Measurements from ENCODE around the gene STK16.

Gene STK16

GRCh38 chr2:219214141-219214540 is 31.1 kb upstream of the STK16 start:
- no peak for DNase-seq

GRCh38 chr2:219214786-219215185 is 30.5 kb upstream of the STK16 start:
- no peak for DNase-seq

- DNase-seq, result no peak
Observed at GRCh38 chr2:219215871-219216534, 29.3 kb upstream of the STK16 start.

- DNase-seq, result no peak
Observed at GRCh38 chr2:219216535-219216915, 28.8 kb upstream of the STK16 start.

GRCh38 chr2:219218217-219218731 is 27.0 kb upstream of the STK16 start:
- DNase-seq, result peak; percentile 34

GRCh38 chr2:219218732-219219701 is 26.3 kb upstream of the STK16 start, which contains the start of gene ABCB6:
ABCB6 (minus strand) TSS chr2:219218958; CDS start chr2:219218673, 285 bp downstream.
- DNase-seq, result peak; percentile 90

GRCh38 chr2:219219784-219220532 is 25.3 kb upstream of the STK16 start:
- no peak for DNase-seq

- DNase-seq, result no peak
Observed at GRCh38 chr2:219220652-219221402, 24.5 kb upstream of the STK16 start.

- DNase-seq, result no peak
Observed at GRCh38 chr2:219221957-219222518, 23.2 kb upstream of the STK16 start.

GRCh38 chr2:219223831-219224610 is 21.3 kb upstream of the STK16 start:
- no peak for DNase-seq

GRCh38 chr2:219225350-219225749 is 19.9 kb upstream of the STK16 start:
- DNase-seq, result no peak

GRCh38 chr2:219228041-219228910 is 17.0 kb upstream of the STK16 start:
- DNase-seq, result no peak

GRCh38 chr2:219228911-219229304 is 16.4 kb upstream of the STK16 start:
- peak; percentile 11 for DNase-seq

GRCh38 chr2:219229305-219230058 is 15.8 kb upstream of the STK16 start, which contains the start of the genes ANKZF1 and ATG9A:
ANKZF1 (plus strand) TSS chr2:219229806; CDS start chr2:219230258, 452 bp downstream.
ATG9A (minus strand) TSS chr2:219229636; CDS start chr2:219228024, 1,612 bp downstream.
- DNase-seq, result peak; percentile 99

- peak; percentile 60 for DNase-seq
Observed at GRCh38 chr2:219230059-219230540, 15.2 kb upstream of the STK16 start.

- DNase-seq, result no peak
Observed at GRCh38 chr2:219234331-219234730, 10.9 kb upstream of the STK16 start.

- no peak for DNase-seq
Observed at GRCh38 chr2:219243291-219243761, 2.0 kb upstream of the STK16 start.

GRCh38 chr2:219244789-219245147 is 511 bp upstream of the STK16 start:
- no peak for DNase-seq

GRCh38 chr2:219245899-219246230 is 586 bp downstream of the STK16 start:
- no peak for DNase-seq

Measured in stimulated activated CD4-positive, alpha-beta T cell treated with anti-CD3 and anti-CD28 coated beads, Interleukin-4, amount 100 ng/mL, for 24 hours (primary cell).